ENCODE measurements around the gene PPP1R12A.
"Not testable (repeated sequence)": the region's sequence is repeated elsewhere in the genome, so short reads cannot be mapped to it uniquely, and the experiment has no call there.

The PPP1R12A gene

DNA sequence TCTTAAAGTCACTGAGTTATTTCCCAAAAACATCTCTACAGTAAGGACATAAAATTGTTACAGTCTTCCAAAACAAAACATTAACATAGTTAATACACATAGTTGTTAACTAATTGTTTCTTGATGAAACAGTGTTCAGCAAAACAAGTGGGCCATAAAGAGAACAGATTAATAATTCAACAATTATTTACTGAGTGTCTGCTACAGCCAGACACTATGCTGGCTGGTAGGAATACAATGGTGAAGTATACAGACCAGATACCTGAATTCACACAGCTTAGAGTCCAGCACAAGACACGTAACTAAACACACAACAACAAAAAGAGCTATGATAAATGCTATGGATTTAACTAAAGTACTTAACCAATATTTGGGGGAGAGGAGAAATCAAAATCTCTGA, 47.0 kb downstream of the PPP1R12A start:
- DNase-seq (ENCODE audit: low spot score): no peak
- TF ChIP-seq, protein P1, sequence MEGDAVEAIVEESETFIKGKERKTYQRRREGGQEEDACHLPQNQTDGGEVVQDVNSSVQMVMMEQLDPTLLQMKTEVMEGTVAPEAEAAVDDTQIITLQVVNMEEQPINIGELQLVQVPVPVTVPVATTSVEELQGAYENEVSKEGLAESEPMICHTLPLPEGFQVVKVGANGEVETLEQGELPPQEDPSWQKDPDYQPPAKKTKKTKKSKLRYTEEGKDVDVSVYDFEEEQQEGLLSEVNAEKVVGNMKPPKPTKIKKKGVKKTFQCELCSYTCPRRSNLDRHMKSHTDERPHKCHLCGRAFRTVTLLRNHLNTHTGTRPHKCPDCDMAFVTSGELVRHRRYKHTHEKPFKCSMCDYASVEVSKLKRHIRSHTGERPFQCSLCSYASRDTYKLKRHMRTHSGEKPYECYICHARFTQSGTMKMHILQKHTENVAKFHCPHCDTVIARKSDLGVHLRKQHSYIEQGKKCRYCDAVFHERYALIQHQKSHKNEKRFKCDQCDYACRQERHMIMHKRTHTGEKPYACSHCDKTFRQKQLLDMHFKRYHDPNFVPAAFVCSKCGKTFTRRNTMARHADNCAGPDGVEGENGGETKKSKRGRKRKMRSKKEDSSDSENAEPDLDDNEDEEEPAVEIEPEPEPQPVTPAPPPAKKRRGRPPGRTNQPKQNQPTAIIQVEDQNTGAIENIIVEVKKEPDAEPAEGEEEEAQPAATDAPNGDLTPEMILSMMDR (IDR thresholded peaks at IDR 0.05; ENCODE audit: extremely low read depth, missing control alignments): no peak

DNA sequence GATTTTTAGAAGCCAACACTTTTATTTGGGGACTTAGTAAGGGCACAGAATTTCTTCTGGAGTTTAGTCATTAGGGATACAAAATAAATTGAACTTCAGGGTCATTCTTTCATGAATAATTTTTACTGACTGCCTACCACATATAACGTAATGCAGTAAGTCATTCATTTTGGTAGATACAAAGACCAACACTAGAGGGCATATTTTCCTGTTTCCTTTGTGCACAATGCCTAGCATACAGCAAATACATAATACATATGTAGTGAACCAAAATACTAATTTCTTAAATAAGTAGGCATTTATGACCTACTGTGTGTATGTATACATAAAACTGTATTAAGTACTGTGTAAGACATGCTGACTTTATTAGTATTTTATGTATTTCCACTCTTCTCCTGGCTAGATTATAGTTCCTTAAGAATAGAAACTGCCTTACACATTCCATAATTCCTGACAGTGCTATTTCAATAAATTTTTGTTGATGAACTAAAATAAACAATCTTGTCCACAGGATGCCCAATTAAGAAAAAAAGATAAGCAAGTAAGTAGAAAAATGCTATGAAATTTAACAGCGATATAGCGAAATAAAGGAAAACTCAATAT, 47.9 kb downstream of the PPP1R12A start:
- DNase-seq (ENCODE audit: low spot score): no peak

DNA sequence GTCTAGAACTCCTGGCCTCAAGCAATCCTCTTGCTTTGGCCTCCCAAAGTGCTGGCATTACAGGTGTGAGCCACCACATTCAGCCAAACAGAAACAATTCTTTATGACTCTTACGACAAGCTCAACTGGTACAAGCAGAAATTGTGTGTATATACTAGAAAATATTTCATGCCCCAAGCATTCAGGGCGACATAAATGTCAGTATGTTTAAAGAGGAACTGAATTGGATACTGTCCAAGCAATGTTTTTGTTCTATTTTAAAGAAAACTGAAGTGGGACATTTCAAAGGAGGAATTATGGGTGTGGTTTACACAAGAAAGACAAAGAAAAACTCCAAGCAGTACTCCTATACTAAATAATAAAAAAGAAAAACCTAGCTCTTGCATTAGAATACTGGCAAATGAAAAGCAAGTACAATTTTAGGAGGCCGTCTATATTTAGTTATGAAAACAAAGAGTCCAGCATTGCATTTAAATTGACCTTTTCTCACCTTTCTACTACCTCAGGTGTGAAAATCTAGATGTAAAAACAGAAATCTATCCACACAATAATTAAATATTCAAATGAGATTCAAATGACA, 48.9 kb downstream of the PPP1R12A start:
- no peak for DNase-seq (ENCODE audit: low spot score)
- TF ChIP-seq, protein P1 (IDR thresholded peaks at IDR 0.05; ENCODE audit: extremely low read depth, missing control alignments): no peak

More for the DNA sequence above, 47.9 kb downstream of the PPP1R12A start:
- TF ChIP-seq, protein P1 (IDR thresholded peaks at IDR 0.05; ENCODE audit: extremely low read depth, missing control alignments): peak; percentile 21

DNA sequence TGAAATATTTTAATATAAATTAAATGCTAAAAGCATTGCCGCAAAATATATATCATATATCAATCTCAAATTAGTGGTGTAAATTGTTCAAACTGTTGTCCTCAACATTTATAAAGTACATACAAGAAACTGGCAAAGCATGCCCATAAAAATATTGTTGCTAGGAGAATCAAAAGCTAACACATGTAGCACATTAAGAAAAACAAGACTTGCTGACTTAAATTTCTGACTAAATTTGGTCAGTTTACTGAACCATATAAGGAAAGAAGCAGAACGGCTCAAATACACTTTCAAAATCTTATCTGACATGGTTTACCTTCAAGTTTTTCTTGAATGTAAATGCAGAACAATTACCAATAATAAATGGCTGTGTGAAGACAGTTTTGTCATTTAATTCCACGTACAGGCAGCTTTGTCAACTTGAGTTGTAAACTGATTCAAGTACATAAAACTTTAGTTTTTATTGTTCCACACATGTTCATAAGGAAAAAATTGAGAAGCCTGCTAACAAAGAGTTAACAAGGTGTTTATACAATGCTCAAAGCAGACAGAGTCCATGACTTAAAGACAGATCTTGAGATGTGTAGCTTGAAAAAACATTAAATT, 50.4 kb downstream of the PPP1R12A start:
- no peak for DNase-seq (ENCODE audit: low spot score)
- TF ChIP-seq, protein P1 (IDR thresholded peaks at IDR 0.05; ENCODE audit: extremely low read depth, missing control alignments): no peak

DNA sequence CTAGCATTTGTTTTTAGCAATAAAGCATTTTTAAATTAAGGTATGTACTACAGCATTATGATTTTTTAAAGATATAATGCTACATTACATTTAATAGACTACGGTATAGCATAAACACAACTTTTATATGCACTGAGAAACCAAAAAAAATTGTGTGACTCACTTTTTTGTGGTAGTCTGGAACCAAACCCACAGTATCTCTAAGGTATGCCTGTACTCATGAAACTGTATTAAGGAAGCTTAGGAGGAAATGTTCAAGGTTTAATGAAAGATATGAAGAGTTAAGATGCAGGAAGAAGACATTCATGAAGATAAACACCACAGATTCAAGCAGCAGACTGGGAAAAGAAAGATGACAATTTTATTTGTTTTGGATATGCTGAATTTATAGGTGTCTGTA, 51.7 kb downstream of the PPP1R12A start:
- no peak for DNase-seq (ENCODE audit: low spot score)

DNA sequence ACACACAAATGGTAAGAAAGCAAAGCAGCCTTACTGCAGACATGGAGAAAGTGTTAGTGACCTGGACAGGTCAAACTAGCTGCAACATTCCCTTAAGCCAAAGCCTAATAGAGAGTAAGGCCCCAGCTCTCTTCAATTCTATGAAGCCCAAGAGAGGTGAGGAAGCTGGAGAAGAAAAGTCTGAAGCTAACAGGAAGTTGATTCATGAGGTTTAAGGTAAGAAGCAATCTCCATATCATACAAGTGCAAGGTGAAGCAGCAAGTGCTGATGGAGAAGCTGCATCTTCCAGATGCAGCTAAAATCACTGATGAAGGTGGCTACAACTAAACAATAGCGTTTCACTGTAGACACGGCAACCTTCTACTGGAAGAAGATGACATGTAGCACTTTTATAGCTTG, 53.5 kb downstream of the PPP1R12A start:
- TF ChIP-seq, protein P1 (IDR thresholded peaks at IDR 0.05; ENCODE audit: extremely low read depth, missing control alignments): no peak
- DNase-seq (ENCODE audit: low spot score): no peak

More for the DNA sequence above, 51.7 kb downstream of the PPP1R12A start:
- TF ChIP-seq, protein P1 (IDR thresholded peaks at IDR 0.05; ENCODE audit: extremely low read depth, missing control alignments): no peak

DNA sequence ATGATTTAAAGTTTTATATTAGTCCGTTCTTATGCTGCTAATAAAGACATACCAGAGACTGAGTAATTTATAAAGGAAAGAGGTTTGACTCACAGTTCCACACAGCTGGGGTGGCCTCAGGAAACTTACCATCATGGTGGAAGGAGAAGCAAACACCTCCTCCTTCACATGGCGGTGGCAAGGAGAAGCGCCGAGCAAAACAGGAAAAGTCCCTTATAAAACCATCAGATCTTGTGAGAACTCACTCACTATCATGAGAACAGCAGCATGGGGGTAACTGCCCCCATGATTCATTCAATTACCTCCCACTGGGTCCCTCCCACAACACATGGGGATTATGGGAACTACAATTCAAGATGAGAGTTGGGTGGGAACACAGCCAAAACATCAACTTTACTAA, 56.4 kb downstream of the PPP1R12A start:
- DNase-seq (ENCODE audit: low spot score): not testable (repeated sequence)

All from GM20000 (cell line).